ENCODE measurements around the gene GAGE12D. TPM values are rescaled to one million over a fixed set of nuclear protein-coding genes. Genes with fewer than 3 reads are reported as not detected.
"Not testable (repeated sequence)": the region's sequence is repeated elsewhere in the genome, so short reads cannot be mapped to it uniquely, and the experiment has no call there.

The GAGE12D gene, protein sequence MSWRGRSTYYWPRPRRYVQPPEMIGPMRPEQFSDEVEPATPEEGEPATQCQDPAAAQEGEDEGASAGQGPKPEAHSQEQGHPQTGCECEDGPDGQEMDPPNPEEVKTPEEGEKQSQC
- total RNA-seq (2011; cell fraction: chromatin; rRNA removed; ENCODE audit: low replicate concordance): not detected in 2 replicates
- not detected in 2 replicates for total RNA-seq (2011; cell fraction: nucleolus; rRNA removed)
- not detected in 2 replicates for total RNA-seq (2011; cell fraction: nucleoplasm; rRNA removed)
- not detected in 2 replicates for total RNA-seq (2014; rRNA removed)
- total RNA-seq (2014; rRNA removed; fragmentation: Illumina TruSeq; extraction: Trizol): not detected in 2 replicates
- total RNA-seq (2015; rRNA removed; fragmentation: Illumina TruSeq; extraction: Trizol): not detected in 2 replicates
- 0.42 and 0.64 TPM in 2 replicates for total RNA-seq (2021)
- not detected in 2 replicates for polyA plus RNA-seq (2011; rRNA removed)
- not detected in 2 replicates for polyA plus RNA-seq (2011; cell fraction: cytosol; rRNA removed)
- polyA plus RNA-seq (2011; cell fraction: nucleus; rRNA removed): not detected in 2 replicates
- not detected in 2 replicates for polyA plus RNA-seq (2012)
- polyA plus RNA-seq (2014; fragmentation: Illumina TruSeq; extraction: Trizol): not detected in 2 replicates
- not detected for polyA plus RNA-seq (2014; fragmentation: Nextera tagmentation; extraction: Ambion mirVana)
- not detected in 2 replicates for polyA plus RNA-seq (2014; rRNA removed)
- polyA minus RNA-seq (2011; rRNA and poly(A)+ RNA removed): not detected in 2 replicates
- not detected in 2 replicates for polyA minus RNA-seq (2011; cell fraction: cytosol; rRNA and poly(A)+ RNA removed)
- not detected in 2 replicates for polyA minus RNA-seq (2011; cell fraction: nucleus; rRNA and poly(A)+ RNA removed)
- not detected for Bru-seq, nascent RNA
- BruChase-seq, experiment 1, labeled RNA remaining after a 2-hour chase: not detected
- BruChase-seq, experiment 2, labeled RNA remaining after a 6-hour chase: not detected
- long read RNA-seq, experiment 1, partial matches to known transcripts: 83 of 87 reads
- long read RNA-seq, experiment 1, other reads (novel, unspliced or antisense): 2 of 87 reads
- long read RNA-seq, experiment 2, transcript GAGE12D-201 (5 exons, 527 nt): major isoform, 33 of 37 reads
- long read RNA-seq, experiment 2, partial matches to known transcripts: 3 of 37 reads
- long read RNA-seq, experiment 2, other reads (novel, unspliced or antisense): 1 of 37 reads
- long read RNA-seq, experiment 3, partial matches to known transcripts: 0 of 4 reads
- long read RNA-seq, experiment 3, other reads (novel, unspliced or antisense): 0 of 4 reads

DNA sequence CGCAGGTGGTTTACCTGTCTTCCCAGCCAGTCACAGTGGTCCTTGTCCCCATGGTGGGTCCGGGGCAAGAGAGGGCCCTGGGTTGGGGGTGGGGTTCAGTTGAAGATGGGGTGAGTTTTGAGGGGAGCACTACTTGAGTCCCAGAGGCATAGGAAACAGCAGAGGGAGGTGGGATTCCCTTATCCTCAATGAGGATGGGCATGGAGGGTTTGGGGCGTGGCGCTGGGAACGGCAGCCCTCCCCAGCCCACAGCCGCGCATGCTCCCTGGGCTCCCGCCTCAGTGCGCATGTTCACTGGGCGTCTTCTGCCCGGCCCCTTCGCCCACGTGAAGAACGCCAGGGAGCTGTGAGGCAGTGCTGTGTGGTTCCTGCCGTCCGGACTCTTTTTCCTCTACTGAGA lies at the start of gene GAGE12D:
Gene GAGE12D, plus strand, starts transcription at position 301 of the 400 bp plus-strand sequence. CDS start 1,155 bp downstream, outside the sequence.
- H3K27ac ChIP-seq (ENCODE audit: extremely low read depth, low read depth, low read length); H3K4me1 ChIP-seq (replicated peaks in 1 of 2; ENCODE audit: control insufficient read depth in 2 of 2, insufficient read depth in 2 of 2, low read length in 2 of 2); FAIRE-seq; H3K9ac ChIP-seq (ENCODE audit: insufficient read depth in 1 of 2, low read depth in 2 of 2, low read length in 2 of 2); CTCF ChIA-PET (ENCODE audit: low intra/inter-chr PET ratio); POLR2A ChIA-PET; ATAC-seq; H4K20me1 ChIP-seq (replicated peaks; ENCODE audit: control insufficient read depth, insufficient read depth, low read length); H2AFZ ChIP-seq (ENCODE audit: low read depth, low read length); H3K4me3 ChIP-seq; H3K27me3 ChIP-seq (ENCODE audit: control insufficient read depth in 2 of 2, insufficient read depth in 2 of 2, low read length in 2 of 2); H3K9me3 ChIP-seq (replicated peaks; ENCODE audit: control insufficient read depth, insufficient read depth, low read depth, low read length); H3K36me3 ChIP-seq (ENCODE audit: control insufficient read depth, insufficient read depth, low read length); intact Hi-C loops (cut with micrococcal nuclease); BruUV-seq (replicated peaks); H3K9me1 ChIP-seq (ENCODE audit: control insufficient read depth, insufficient read depth, low read length); H3K4me2 ChIP-seq (ENCODE audit: insufficient read depth, low read length); DNase-seq (ENCODE audit: extremely low read depth in 1 of 4, low spot score in 3 of 4); H3K79me2 ChIP-seq (ENCODE audit: control insufficient read depth, insufficient read depth, low read length): not testable (repeated sequence)
- in situ Hi-C loops (cut with MboI): loop anchor here (25.0 kb wide), 1 partner anchor 96 kb away; no protein-coding TSS in a partner anchor
- WGBS (ENCODE audit: insufficient coverage, low coverage, missing lambda C conversion rate): no CpG with 5 or more reads among the region's 16 CpGs

GRCh38 chrX:49531877-49532276 lies 9.7 kb upstream of the GAGE12D start, which contains the start of gene GAGE12C:
GAGE12C (plus strand) TSS chrX:49532177; CDS start chrX:49533332, 1,155 bp downstream.
- in situ Hi-C loops (cut with MboI): loop anchor here (10.0 to 25.0 kb wide), 2 partner anchors 105 to 237 kb away; no protein-coding TSS in a partner anchor
- ATAC-seq; H3K4me1 ChIP-seq (replicated peaks in 1 of 2; ENCODE audit: control insufficient read depth in 2 of 2, insufficient read depth in 2 of 2, low read length in 2 of 2); CTCF ChIA-PET (ENCODE audit: low intra/inter-chr PET ratio); H3K27me3 ChIP-seq (ENCODE audit: control insufficient read depth in 2 of 2, insufficient read depth in 2 of 2, low read length in 2 of 2); H3K9me1 ChIP-seq (ENCODE audit: control insufficient read depth, insufficient read depth, low read length); FAIRE-seq; H3K27ac ChIP-seq (ENCODE audit: extremely low read depth, low read depth, low read length); H3K79me2 ChIP-seq (ENCODE audit: control insufficient read depth, insufficient read depth, low read length); H3K4me3 ChIP-seq; H3K36me3 ChIP-seq (ENCODE audit: control insufficient read depth, insufficient read depth, low read length); BruUV-seq (replicated peaks); H4K20me1 ChIP-seq (replicated peaks; ENCODE audit: control insufficient read depth, insufficient read depth, low read length); H2AFZ ChIP-seq (ENCODE audit: low read depth, low read length); POLR2A ChIA-PET; H3K9me3 ChIP-seq (replicated peaks; ENCODE audit: control insufficient read depth, insufficient read depth, low read depth, low read length); H3K4me2 ChIP-seq (ENCODE audit: insufficient read depth, low read length); H3K9ac ChIP-seq (ENCODE audit: insufficient read depth in 1 of 2, low read depth in 2 of 2, low read length in 2 of 2); DNase-seq (ENCODE audit: extremely low read depth in 1 of 4, low spot score in 3 of 4); intact Hi-C loops (cut with micrococcal nuclease): not testable (repeated sequence)
- WGBS (ENCODE audit: insufficient coverage, low coverage, missing lambda C conversion rate): no CpG with 5 or more reads among the region's 16 CpGs

DNA sequence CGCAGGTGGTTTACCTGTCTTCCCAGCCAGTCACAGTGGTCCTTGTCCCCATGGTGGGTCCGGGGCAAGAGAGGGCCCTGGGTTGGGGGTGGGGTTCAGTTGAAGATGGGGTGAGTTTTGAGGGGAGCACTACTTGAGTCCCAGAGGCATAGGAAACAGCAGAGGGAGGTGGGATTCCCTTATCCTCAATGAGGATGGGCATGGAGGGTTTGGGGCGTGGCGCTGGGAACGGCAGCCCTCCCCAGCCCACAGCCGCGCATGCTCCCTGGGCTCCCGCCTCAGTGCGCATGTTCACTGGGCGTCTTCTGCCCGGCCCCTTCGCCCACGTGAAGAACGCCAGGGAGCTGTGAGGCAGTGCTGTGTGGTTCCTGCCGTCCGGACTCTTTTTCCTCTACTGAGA lies 9.5 kb downstream of the GAGE12D start, which contains the start of gene GAGE12E:
Gene GAGE12E, plus strand, starts transcription at position 301 of the 400 bp plus-strand sequence. CDS start 1,155 bp downstream, outside the sequence.
- H3K9me1 ChIP-seq (ENCODE audit: control insufficient read depth, insufficient read depth, low read length); intact Hi-C loops (cut with micrococcal nuclease); H3K27me3 ChIP-seq (ENCODE audit: control insufficient read depth in 2 of 2, insufficient read depth in 2 of 2, low read length in 2 of 2); H3K27ac ChIP-seq (ENCODE audit: extremely low read depth, low read depth, low read length); FAIRE-seq; CTCF ChIA-PET (ENCODE audit: low intra/inter-chr PET ratio); H3K9me3 ChIP-seq (replicated peaks; ENCODE audit: control insufficient read depth, insufficient read depth, low read depth, low read length); H3K4me1 ChIP-seq (replicated peaks in 1 of 2; ENCODE audit: control insufficient read depth in 2 of 2, insufficient read depth in 2 of 2, low read length in 2 of 2); H2AFZ ChIP-seq (ENCODE audit: low read depth, low read length); H3K36me3 ChIP-seq (ENCODE audit: control insufficient read depth, insufficient read depth, low read length); DNase-seq (ENCODE audit: extremely low read depth in 1 of 4, low spot score in 3 of 4); in situ Hi-C loops (cut with MboI); H3K4me3 ChIP-seq; H3K9ac ChIP-seq (ENCODE audit: insufficient read depth in 1 of 2, low read depth in 2 of 2, low read length in 2 of 2); H4K20me1 ChIP-seq (replicated peaks; ENCODE audit: control insufficient read depth, insufficient read depth, low read length); H3K4me2 ChIP-seq (ENCODE audit: insufficient read depth, low read length); POLR2A ChIA-PET; H3K79me2 ChIP-seq (ENCODE audit: control insufficient read depth, insufficient read depth, low read length); ATAC-seq: not testable (repeated sequence)
- TSS peak; percentile 97 for BruUV-seq (replicated peaks)
- no CpG with 5 or more reads among the region's 16 CpGs for whole genome bisulfite sequencing (ENCODE audit: insufficient coverage, low coverage, missing lambda C conversion rate)
